ENCODE data around the gene CXXC5.

- TF ChIP-seq POLR2A (IDR thresholded peaks at IDR 0.05), result no peak
- no peak for TF ChIP-seq CTCF (IDR thresholded peaks at IDR 0.05)
These were observed 37.0 kb downstream of the CXXC5 start for GRCh38 chr5:139684881-139685749.
